HEK293 (cell line): ENCODE results near the gene PSMC4.

Source experiments
- CTCF ChIA-PET: fragments of 350-600 bp; formaldehyde crosslinking; extraction: SDS; loops from one replicate; lab custom pipeline; 2021; ENCODE audit warnings: antibody characterized with exemption; lab: Yijun Ruan, JAX
- POLR2A ChIA-PET: fragments of 300-600 bp; formaldehyde crosslinking; extraction: SDS; loops from one replicate; lab custom pipeline; 2020; ENCODE audit warnings: antibody characterized with exemption, inconsistent platforms; lab: Yijun Ruan, JAX
- H3K27ac ChIP-seq: fragments of 200-500 bp; sonication (Bioruptor generic); 2 replicates; pipeline ENCODE4 v1.5.1; 2014; ENCODE audit warnings: low read depth, low read length, control low read depth, inconsistent platforms; ENCODE audit errors: extremely low read depth
- H3K36me3 ChIP-seq, 2 experiments: fragments of 200-500 bp in 1 of 2; sonication (Bioruptor generic) in 1 of 2; 1 replicate in 1 of 2; 2 replicates in 1 of 2; pipeline ENCODE4 v1.5.1; 2014 to 2017; ENCODE audit warnings: inconsistent platforms in 2 of 2, low read length in 2 of 2; ENCODE audit not compliant: control insufficient read depth in 2 of 2, insufficient read depth in 1 of 2
- H3K4me1 ChIP-seq: fragments of 200-500 bp; sonication (Bioruptor generic); 2 replicates; pipeline ENCODE4 v1.5.1; 2014; ENCODE audit warnings: mild to moderate bottlenecking, low read length, inconsistent platforms; ENCODE audit not compliant: control insufficient read depth, insufficient read depth
- H3K4me3 ChIP-seq: 2 replicates; pipeline ENCODE4 v1.5.1; 2011; ENCODE audit warnings: low read depth, mild to moderate bottlenecking, control low read depth, low read length, moderate library complexity
- H3K9me3 ChIP-seq: fragments of 200-500 bp; sonication (Bioruptor generic); 2 replicates; pipeline ENCODE4 v1.5.1; 2014; ENCODE audit warnings: low read depth, low read length, inconsistent platforms; ENCODE audit not compliant: control insufficient read depth, insufficient read depth
- EGR2 ChIP-seq: fragments of 450-650 bp; formaldehyde crosslinking; IDR thresholded peaks from 2 replicates; pipeline ENCODE4 v1.5.1; 2016; ENCODE audit warnings: low read depth, missing biosample characterization, missing genetic modification characterization
- KLF10 ChIP-seq: fragments of 450-650 bp; IDR thresholded peaks from 2 replicates; pipeline ENCODE4 v1.5.1; 2018; ENCODE audit warnings: missing biosample characterization, mild to moderate bottlenecking, missing genetic modification characterization
- SALL2 ChIP-seq: fragments of 450-650 bp; formaldehyde crosslinking; IDR thresholded peaks from 2 replicates; pipeline ENCODE4 v1.5.0; 2017; ENCODE audit warnings: missing biosample characterization, mild to moderate bottlenecking, missing genetic modification characterization, borderline replicate concordance
- SP2 ChIP-seq: fragments of 450-650 bp; formaldehyde crosslinking; IDR thresholded peaks from 2 replicates; pipeline ENCODE4 v1.5.1; 2016; ENCODE audit warnings: missing biosample characterization, missing genetic modification characterization
- ZBTB11 ChIP-seq: fragments of 450-650 bp; formaldehyde crosslinking; conservative IDR thresholded peaks from 2 replicates; pipeline ENCODE4 v1.5.1; 2016; ENCODE audit warnings: low read depth, missing biosample characterization, missing genetic modification characterization
- ZNF157 ChIP-seq: fragments of 450-650 bp; formaldehyde crosslinking; IDR thresholded peaks from 2 replicates; pipeline ENCODE4 v1.5.1; 2016; ENCODE audit warnings: missing biosample characterization, missing genetic modification characterization
- ZNF24 ChIP-seq: fragments of 450-650 bp; formaldehyde crosslinking; IDR thresholded peaks from 2 replicates; pipeline ENCODE4 v1.5.1; 2016; ENCODE audit warnings: missing biosample characterization, missing genetic modification characterization
- ZNF280D ChIP-seq: fragments of 450-650 bp; formaldehyde crosslinking; IDR thresholded peaks from 2 replicates; pipeline ENCODE4 v1.5.1; 2016; ENCODE audit warnings: missing biosample characterization, missing genetic modification characterization
- ZNF391 ChIP-seq: fragments of 450-650 bp; formaldehyde crosslinking; IDR thresholded peaks from 2 replicates; pipeline ENCODE4 v1.5.1; 2016; ENCODE audit warnings: low read depth, missing biosample characterization, missing genetic modification characterization, borderline replicate concordance
- ZNF513 ChIP-seq: fragments of 450-650 bp; IDR thresholded peaks from 2 replicates; pipeline ENCODE4 v1.5.1; 2018; ENCODE audit warnings: missing biosample characterization, missing genetic modification characterization
- ZNF529 ChIP-seq: fragments of 450-650 bp; formaldehyde crosslinking; IDR thresholded peaks from 2 replicates; pipeline ENCODE4 v1.5.1; 2017; ENCODE audit warnings: missing genetic modification characterization, missing biosample characterization; ENCODE audit not compliant: insufficient replicate concordance
- ZNF560 ChIP-seq: fragments of 450-650 bp; formaldehyde crosslinking; IDR thresholded peaks from 2 replicates; pipeline ENCODE4 v1.5.1; 2017; ENCODE audit warnings: missing biosample characterization, missing genetic modification characterization, borderline replicate concordance
- ZNF596 ChIP-seq: fragments of 450-650 bp; IDR thresholded peaks from 2 replicates; pipeline ENCODE4 v1.5.0; 2018; ENCODE audit warnings: missing biosample characterization, mild to moderate bottlenecking, missing genetic modification characterization, moderate library complexity
- ZNF664 ChIP-seq: fragments of 450-650 bp; formaldehyde crosslinking; IDR thresholded peaks from 2 replicates; pipeline ENCODE4 v1.5.1; 2016; ENCODE audit warnings: missing biosample characterization, missing genetic modification characterization
- ZNF677 ChIP-seq: fragments of 450-650 bp; IDR thresholded peaks from 2 replicates; pipeline ENCODE4 v1.5.0; 2018; ENCODE audit warnings: missing biosample characterization, mild to moderate bottlenecking, missing genetic modification characterization, moderate library complexity
- ZNF768 ChIP-seq: fragments of 450-650 bp; formaldehyde crosslinking; IDR thresholded peaks from 2 replicates; pipeline ENCODE4 v1.5.1; 2018; ENCODE audit warnings: missing biosample characterization, mild to moderate bottlenecking, missing genetic modification characterization
- ZNF837 ChIP-seq: fragments of 450-650 bp; formaldehyde crosslinking; IDR thresholded peaks from 2 replicates; pipeline ENCODE4 v1.5.1; 2016; ENCODE audit warnings: missing biosample characterization, missing genetic modification characterization
- ZSCAN4 ChIP-seq: fragments of 450-650 bp; formaldehyde crosslinking; IDR thresholded peaks from 2 replicates; pipeline ENCODE4 v1.5.1; 2017; ENCODE audit warnings: missing biosample characterization, missing genetic modification characterization

The PSMC4 gene

GRCh38 chr19:39951065-39951650 lies 19.8 kb upstream of the PSMC4 start:
- no peaks in the 10 kb centered on the region; a peak in 1 of 3 replicates for H3K36me3 ChIP-seq
- CTCF ChIA-PET, result interaction anchor here (0.7 to 1.8 kb wide), 3 partner anchors 19 to 454 kb away, joined by 3 to 9 read pairs (median 4); partner anchors contain the start of gene PSMC4
- POLR2A ChIA-PET, result interaction anchor here (1.0 kb wide), 1 partner anchor 20 kb away, joined by 5 read pairs; the partner anchor contains the start of gene PSMC4
- TF ChIP-seq ZNF837 (no peak), ZSCAN4 (no peak), ZNF391 (tag by site-specific recombination) (no peak), ZNF677 (no peak), ZNF560 (tag by site-specific recombination) (no peak), ZNF513 (tag by site-specific recombination) (no peak), ZNF280D (no peak), KLF10 (tag by site-specific recombination) (no peak), SALL2 (tag by site-specific recombination) (no peak), ZNF157 (no peak), ZNF768 (tag by site-specific recombination) (no peak), ZNF596 (tag by site-specific recombination) (no peak), ZNF24 (tag by site-specific recombination) (no peak)
- TF ChIP-seq, all 188 proteins: peak for 0
- Histone ChIP-seq H3K9me3 (no peaks in the 10 kb centered on the region), H3K4me3 (no peak overlapping the region), H3K27ac (no peak overlapping the region), H3K4me1 (peaks cover 4% of the 10 kb centered on the region; the same call in 1 of the 2 replicates)

DNA sequence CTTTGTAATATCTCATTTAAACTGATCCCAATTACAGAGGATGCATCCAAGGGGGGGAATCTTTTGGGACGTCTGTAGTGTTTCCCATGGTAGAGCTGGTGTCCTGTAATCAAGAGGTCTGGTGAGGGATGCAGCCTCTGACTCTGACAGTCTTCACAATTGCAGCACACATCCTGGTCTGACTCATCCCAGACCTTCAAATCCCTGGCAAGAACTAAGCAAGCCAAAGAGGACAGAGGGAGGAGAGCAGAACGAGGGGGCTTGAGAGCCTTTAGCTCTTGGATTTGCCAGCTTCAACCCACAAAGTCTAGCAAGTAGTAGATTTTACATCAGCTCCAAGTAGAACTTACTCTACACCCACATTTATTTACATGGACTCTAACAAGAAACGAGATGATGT lies 19.3 kb upstream of the PSMC4 start:
- Histone ChIP-seq H3K27ac (no peak overlapping the region), H3K4me1 (peaks cover 4% of the 10 kb centered on the region; the same call in 1 of the 2 replicates), H3K9me3 (no peaks in the 10 kb centered on the region), H3K4me3 (no peak overlapping the region), H3K36me3 (no peaks in the 10 kb centered on the region; a peak in 1 of 3 replicates)
- TF ChIP-seq EGR2 (tag by site-specific recombination), result no peak
- 0 out of 2 replicates have a peak, but pooled peaks have one; percentile 31 for TF ChIP-seq ZNF664
- no peak for TF ChIP-seq ZBTB11
- TF ChIP-seq SP2 (tag by site-specific recombination), result no peak
- no peak for TF ChIP-seq ZNF529 (tag by site-specific recombination)
- ChIA-PET POLR2A (interaction anchor here (1.0 kb wide), 1 partner anchor 19 kb away, joined by 5 read pairs; the partner anchor contains the start of gene PSMC4), CTCF (interaction anchor here (0.7 to 1.8 kb wide), 3 partner anchors 19 to 454 kb away, joined by 3 to 9 read pairs (median 4); partner anchors contain the start of gene PSMC4)
